Endodermal cell (in vitro differentiated cells): ENCODE data around the gene GMPR2. TPM values are rescaled to one million over a fixed set of nuclear protein-coding genes. Genes with fewer than 3 reads are reported as not detected.

Source experiments
- DNase-seq: peaks from one replicate; pipeline ENCODE4 v3.0.0-alpha.2; 2017
- H3K27ac ChIP-seq: 2 replicates; pipeline ENCODE4 v1.5.1; 2013; ENCODE audit warnings: mild to moderate bottlenecking, low read depth, low read length, moderate library complexity
- H3K27me3 ChIP-seq: 2 replicates; pipeline ENCODE4 v1.6.1; 2013; ENCODE audit warnings: mild to moderate bottlenecking, low read length, moderate library complexity; ENCODE audit not compliant: insufficient read depth, control insufficient read depth, poor library complexity, severe bottlenecking
- H3K36me3 ChIP-seq: 2 replicates; pipeline ENCODE4 v1.7.0; 2013; ENCODE audit warnings: mild to moderate bottlenecking, low read length, moderate library complexity; ENCODE audit not compliant: control insufficient read depth, insufficient read depth
- H3K4me1 ChIP-seq: one replicate; pipeline ENCODE4 v1.7.0; 2013; ENCODE audit warnings: low read length; ENCODE audit not compliant: control insufficient read depth, insufficient read depth
- H3K4me3 ChIP-seq: 2 replicates; pipeline ENCODE4 v1.5.1; 2013; ENCODE audit warnings: mild to moderate bottlenecking, low read length, moderate library complexity
- H3K9ac ChIP-seq: 2 replicates; pipeline ENCODE4 v1.6.1; 2013; ENCODE audit warnings: mild to moderate bottlenecking, low read length, moderate library complexity; ENCODE audit not compliant: poor library complexity, severe bottlenecking; ENCODE audit errors: extremely low read depth
- H3K9me3 ChIP-seq: 2 replicates; pipeline ENCODE4 v1.6.1; 2013; ENCODE audit warnings: mild to moderate bottlenecking, low read length, moderate library complexity; ENCODE audit not compliant: control insufficient read depth
- H3K27ac Mint-ChIP-seq: 2 replicates; pipeline ENCODE4 v1.8.0; 2020; ENCODE audit warnings: mixed read lengths
- H3K27me3 Mint-ChIP-seq: 2 replicates; pipeline ENCODE4 v1.8.0; 2021; ENCODE audit warnings: mild to moderate bottlenecking, mixed read lengths; ENCODE audit not compliant: insufficient read depth
- H3K36me3 Mint-ChIP-seq: 2 replicates; pipeline ENCODE4 v1.8.0; 2020; ENCODE audit warnings: low read depth, mixed read lengths
- H3K4me1 Mint-ChIP-seq: 2 replicates; pipeline ENCODE4 v1.8.0; 2020; ENCODE audit warnings: mixed read lengths
- H3K4me3 Mint-ChIP-seq: 2 replicates; pipeline ENCODE4 v1.8.0; 2020; ENCODE audit warnings: mild to moderate bottlenecking, moderate library complexity, mixed read lengths
- H3K9me3 Mint-ChIP-seq: 2 replicates; pipeline ENCODE4 v1.8.0; 2020; ENCODE audit warnings: mild to moderate bottlenecking, mixed read lengths
- WGBS, 2 experiments: methylation state at CpG; one replicate each; pipeline versions ENCODE4 v1.1.5 to v1.1.7; 2013; ENCODE audit warnings: missing lambda C conversion rate in 2 of 2, mixed read lengths in 1 of 2; ENCODE audit not compliant: insufficient coverage in 1 of 2, insufficient read length in 1 of 2; 5-methylcytosine and 5-hydroxymethylcytosine counted together
- total RNA-seq, 2 donors: library from RNA; stranded (reverse); fragmentation: NEBNext Ultra II Directional in 1 of 2; extraction: Animal tissue kit (Norgen Biotek cat#: 25700) in 1 of 2; gene quantifications; 2 replicates in 1 of 2; 3 replicates in 1 of 2; pipeline ENCODE4 v1.2.1, GENCODE V29; 2021
- TF ChIP-seq, protein P1 (sequence below): fragments of 200-600 bp; sonication (generic); conservative IDR thresholded peaks from 2 replicates; pipeline ENCODE4 v1.5.0; 2021; ENCODE audit warnings: antibody characterized with exemption, mild to moderate bottlenecking

Gene GMPR2
- total RNA-seq, 2 donors from 2014 or later = 56.1 to 63.1 TPM

DNA sequence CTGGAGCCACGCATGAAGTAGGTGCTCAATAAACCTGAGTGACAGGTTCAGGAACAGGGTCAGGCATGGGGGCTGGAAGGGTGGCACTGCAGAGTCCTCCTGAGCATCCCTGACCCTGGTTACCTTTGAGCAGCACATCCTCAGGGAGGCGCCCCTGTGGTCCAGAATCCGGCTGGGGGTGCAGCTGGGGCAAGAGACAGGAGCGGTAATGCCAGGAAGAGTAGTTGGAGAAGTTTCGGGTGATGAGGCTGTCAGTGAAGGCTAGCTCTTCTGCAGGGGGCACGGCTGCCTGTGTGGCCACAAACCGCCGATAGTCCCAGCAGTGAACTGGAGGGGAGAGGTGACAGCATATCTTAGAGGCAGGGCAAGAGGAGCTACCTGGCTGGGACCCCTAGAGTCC lies 36.6 kb downstream of the GMPR2 start:
- Histone ChIP-seq H3K4me1 (no peaks in the 10 kb centered on the region), H3K9me3 (no peaks in the 10 kb centered on the region), H3K4me3 (no peak overlapping the region), H3K9ac (no peak overlapping the region), H3K36me3 (no peaks in the 10 kb centered on the region), H3K27me3 (no peaks in the 10 kb centered on the region), H3K27ac (no peak overlapping the region)
- peaks cover 4% of the 10 kb centered on the region for H3K4me1 Mint-ChIP-seq
- H3K9me3 Mint-ChIP-seq = no peaks in the 10 kb centered on the region
- peaks cover 5% of the 10 kb centered on the region for H3K36me3 Mint-ChIP-seq
- WGBS, 2 experiments = 96 to 100% methylated on average over 5 to 8 of the region's 8 CpGs
- TF ChIP-seq, protein P1, sequence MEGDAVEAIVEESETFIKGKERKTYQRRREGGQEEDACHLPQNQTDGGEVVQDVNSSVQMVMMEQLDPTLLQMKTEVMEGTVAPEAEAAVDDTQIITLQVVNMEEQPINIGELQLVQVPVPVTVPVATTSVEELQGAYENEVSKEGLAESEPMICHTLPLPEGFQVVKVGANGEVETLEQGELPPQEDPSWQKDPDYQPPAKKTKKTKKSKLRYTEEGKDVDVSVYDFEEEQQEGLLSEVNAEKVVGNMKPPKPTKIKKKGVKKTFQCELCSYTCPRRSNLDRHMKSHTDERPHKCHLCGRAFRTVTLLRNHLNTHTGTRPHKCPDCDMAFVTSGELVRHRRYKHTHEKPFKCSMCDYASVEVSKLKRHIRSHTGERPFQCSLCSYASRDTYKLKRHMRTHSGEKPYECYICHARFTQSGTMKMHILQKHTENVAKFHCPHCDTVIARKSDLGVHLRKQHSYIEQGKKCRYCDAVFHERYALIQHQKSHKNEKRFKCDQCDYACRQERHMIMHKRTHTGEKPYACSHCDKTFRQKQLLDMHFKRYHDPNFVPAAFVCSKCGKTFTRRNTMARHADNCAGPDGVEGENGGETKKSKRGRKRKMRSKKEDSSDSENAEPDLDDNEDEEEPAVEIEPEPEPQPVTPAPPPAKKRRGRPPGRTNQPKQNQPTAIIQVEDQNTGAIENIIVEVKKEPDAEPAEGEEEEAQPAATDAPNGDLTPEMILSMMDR = no peak
- no peaks in the 10 kb centered on the region for H3K27me3 Mint-ChIP-seq
- DNase-seq = no peak
- no peak overlapping the region for H3K27ac Mint-ChIP-seq
- no peak overlapping the region for H3K4me3 Mint-ChIP-seq

DNA sequence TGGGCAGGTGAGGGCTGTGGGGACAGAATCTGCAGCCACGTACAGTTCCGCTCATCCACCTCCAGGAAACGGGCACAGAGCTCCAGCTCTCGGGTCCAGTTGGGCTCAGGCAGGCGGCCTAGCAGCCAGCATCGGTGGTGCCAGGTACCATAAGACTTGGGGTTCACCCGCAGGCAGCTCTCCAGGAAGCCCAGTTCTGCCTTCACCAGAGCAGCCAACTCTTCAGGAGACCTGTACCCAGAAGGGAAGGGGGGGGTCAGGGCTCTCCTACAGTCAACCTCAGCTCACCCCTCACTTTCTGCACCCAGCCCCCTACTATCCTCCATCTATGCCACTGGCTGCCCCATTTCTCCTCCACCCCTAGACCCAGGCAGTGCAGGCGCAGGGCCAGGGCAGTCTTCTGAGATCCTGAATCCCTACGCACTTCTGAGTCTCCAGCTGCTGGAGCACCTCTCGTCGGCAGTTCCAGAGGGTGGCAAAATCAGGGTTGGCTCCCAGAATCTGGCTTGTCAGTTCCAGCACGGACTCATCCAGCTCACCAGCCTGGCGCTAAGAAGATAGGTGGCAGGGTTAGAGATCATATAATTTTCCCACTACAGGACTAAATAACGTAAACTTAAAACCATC lies 37.3 kb downstream of the GMPR2 start:
- Histone ChIP-seq H3K27ac (no peak overlapping the region), H3K9ac (no peak overlapping the region), H3K27me3 (no peaks in the 10 kb centered on the region), H3K4me3 (no peak overlapping the region), H3K4me1 (no peaks in the 10 kb centered on the region), H3K9me3 (no peaks in the 10 kb centered on the region), H3K36me3 (no peaks in the 10 kb centered on the region)
- Mint-ChIP-seq H3K27me3 (no peaks in the 10 kb centered on the region), H3K9me3 (no peaks in the 10 kb centered on the region), H3K4me1 (peaks cover 4% of the 10 kb centered on the region), H3K4me3 (peak overlapping the region; percentile 75), H3K27ac (no peak overlapping the region), H3K36me3 (peaks cover 5% of the 10 kb centered on the region)
- TF ChIP-seq, protein P1 = no peak
- WGBS, 2 experiments = 93 to 97% methylated on average over 8 to 14 of the region's 14 CpGs
- DNase-seq = no peak

DNA sequence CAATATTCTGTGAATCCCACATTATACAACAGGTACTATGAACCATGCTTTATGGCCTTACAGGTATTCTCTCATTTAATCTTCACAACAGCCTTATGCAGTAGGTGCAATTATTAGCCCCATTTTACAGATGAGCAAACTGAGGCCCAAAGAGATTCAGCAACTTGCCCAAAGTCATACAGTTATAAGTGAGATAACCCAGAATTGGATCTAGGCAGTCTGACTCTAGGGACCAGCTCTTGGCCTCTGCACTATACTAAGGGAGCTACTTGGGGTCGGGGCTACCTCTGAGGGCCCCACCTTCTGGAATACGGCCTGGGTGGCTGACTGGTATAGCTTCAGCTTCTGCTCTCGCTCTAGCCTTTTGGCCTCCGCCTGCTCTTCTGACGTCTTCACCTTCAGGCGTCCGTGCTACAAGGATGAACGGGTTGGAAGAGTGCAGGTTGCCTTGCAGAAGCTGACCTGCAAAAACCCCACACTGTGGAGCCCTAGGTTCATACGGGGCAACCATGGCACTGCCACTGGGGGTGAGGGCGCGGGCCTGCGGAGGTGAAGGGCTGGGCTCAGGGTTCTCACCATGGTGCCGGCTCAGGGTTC lies 37.9 kb downstream of the GMPR2 start:
- Histone ChIP-seq H3K27me3 (no peaks in the 10 kb centered on the region), H3K4me1 (no peaks in the 10 kb centered on the region), H3K9ac (peak overlapping the region; percentile 98), H3K36me3 (no peaks in the 10 kb centered on the region), H3K27ac (no peak overlapping the region), H3K9me3 (no peaks in the 10 kb centered on the region), H3K4me3 (peak overlapping the region; percentile 90)
- Mint-ChIP-seq H3K9me3 (no peaks in the 10 kb centered on the region), H3K27ac (peak overlapping the region; percentile 95), H3K27me3 (no peaks in the 10 kb centered on the region), H3K4me1 (peaks cover 4% of the 10 kb centered on the region), H3K36me3 (peaks cover 5% of the 10 kb centered on the region), H3K4me3 (peak overlapping the region; percentile 75)
- DNase-seq = no peak
- TF ChIP-seq, protein P1 = no peak
- WGBS, 2 experiments = 36 to 38% methylated on average over 11 to 13 of the region's 13 CpGs
